ENCODE results near the gene RAPGEF3. TPM values are rescaled to one million over a fixed set of nuclear protein-coding genes. Genes with fewer than 3 reads are reported as not detected.

RAPGEF3 gene
- total and polyA plus RNA-seq, 2 of the 13 experiments (the other 11 are each of a cell fraction or from before 2014, with no cell fraction given) = 0.07 TPM

DNA sequence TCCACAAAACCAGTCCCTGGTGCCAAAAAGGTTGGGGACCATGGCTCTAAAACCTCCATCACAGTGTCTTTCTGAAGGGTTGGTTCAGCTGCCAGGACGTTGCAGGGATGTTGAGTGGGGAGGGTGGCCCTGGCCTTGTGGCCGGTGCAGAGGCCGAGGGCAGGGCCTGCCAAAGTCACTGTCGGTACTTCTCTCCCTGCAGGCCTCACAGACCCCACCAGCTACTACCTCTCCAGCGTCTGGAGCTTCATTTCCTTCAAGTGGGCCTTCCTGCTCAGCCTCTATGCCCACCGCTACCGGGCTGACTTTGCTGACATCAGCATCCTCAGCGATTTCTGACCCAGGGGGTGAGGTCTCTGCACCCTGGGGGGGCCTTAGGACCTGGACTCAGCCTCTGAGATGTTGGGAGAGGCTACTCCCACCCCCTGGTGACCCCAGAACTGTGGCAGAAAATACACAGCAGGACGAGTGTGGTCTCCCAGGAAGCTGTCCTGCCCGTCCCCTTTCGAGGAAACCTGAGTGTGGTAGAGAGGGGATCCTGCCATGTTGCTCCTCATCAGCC is 21.3 kb upstream of the RAPGEF3 start (continued):
- TF ChIP-seq, protein P1, sequence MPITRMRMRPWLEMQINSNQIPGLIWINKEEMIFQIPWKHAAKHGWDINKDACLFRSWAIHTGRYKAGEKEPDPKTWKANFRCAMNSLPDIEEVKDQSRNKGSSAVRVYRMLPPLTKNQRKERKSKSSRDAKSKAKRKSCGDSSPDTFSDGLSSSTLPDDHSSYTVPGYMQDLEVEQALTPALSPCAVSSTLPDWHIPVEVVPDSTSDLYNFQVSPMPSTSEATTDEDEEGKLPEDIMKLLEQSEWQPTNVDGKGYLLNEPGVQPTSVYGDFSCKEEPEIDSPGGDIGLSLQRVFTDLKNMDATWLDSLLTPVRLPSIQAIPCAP (CRISPR knock-in tag; IDR thresholded peaks at IDR 0.05; ENCODE audit: low read depth) = no peak
- TF ChIP-seq ZFP82 (CRISPR knock-in tag; IDR thresholded peaks at IDR 0.05; ENCODE audit: borderline replicate concordance) = no peak

DNA sequence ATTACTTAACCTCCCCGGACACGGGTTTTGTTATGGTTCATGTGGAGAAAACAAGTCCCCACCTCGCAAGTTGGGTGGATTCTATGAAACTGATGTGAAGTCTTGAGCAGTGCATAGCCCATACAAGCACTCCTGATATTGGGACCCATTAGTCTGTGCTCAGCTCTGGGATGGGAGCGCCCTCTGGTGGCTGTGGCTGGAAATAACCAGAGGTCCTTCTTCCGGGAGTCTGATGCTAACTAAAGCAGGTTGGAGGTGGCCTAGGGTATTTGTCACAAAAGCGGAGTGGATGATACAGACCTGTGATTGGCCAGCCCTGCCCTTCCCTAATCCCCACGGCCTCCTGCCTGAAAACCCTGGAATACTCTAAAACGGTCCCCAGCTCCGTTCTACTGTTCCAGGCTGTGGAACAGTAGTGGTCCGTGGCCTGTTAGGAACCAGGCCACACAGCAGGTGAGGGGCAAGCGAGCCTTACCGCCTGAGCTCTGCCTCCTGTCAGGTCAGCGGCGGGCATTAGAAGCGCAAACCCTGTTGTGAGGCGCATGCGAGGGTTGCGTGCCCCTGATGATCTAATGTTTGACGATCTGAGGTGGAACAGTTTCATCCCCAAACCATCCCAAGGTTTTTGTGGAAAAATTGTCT is 20.7 kb upstream of the RAPGEF3 start:
- H3K27ac ChIP-seq (ENCODE audit: extremely low read length, insufficient read depth, low read length) = no peak overlapping the region
- intact Hi-C loops (cut with micrococcal nuclease; ENCODE audit: unreplicated experiment) = loop anchor here (1.0 to 5.0 kb wide), 4 partner anchors 37 to 127 kb away; no protein-coding TSS in a partner anchor
- H2AFZ ChIP-seq (ENCODE audit: low read length) = no peak overlapping the region
- no TSS peak for BruUV-seq (replicated peaks)
- H4K20me1 ChIP-seq (ENCODE audit: insufficient read depth, low read length) = no peaks in the 10 kb centered on the region
- H3K36me3 ChIP-seq (replicated peaks in 1 of 2; ENCODE audit: control insufficient read depth in 1 of 2, insufficient read depth in 2 of 2, low read length in 2 of 2) = no peaks in the 10 kb centered on the region; a peak in 1 of 5 replicates
- H3K4me3 ChIP-seq (replicated peaks in 1 of 3; ENCODE audit: insufficient read depth in 1 of 3, low read depth in 2 of 3, low read length in 3 of 3) = no peak overlapping the region
- POLR2A ChIA-PET = interaction anchor here (1.4 kb wide), 1 partner anchor 39 kb away, joined by 3 read pairs; no protein-coding TSS in a partner anchor
- ATAC-seq = peak; percentile 87
- CTCF ChIA-PET (ENCODE audit: low intra/inter-chr PET ratio, low total read pairs) = interaction anchor here (1.0 to 3.6 kb wide), 6 partner anchors 35 to 68 kb away, joined by 3 to 56 read pairs (median 10); no protein-coding TSS in a partner anchor
- H3K79me2 ChIP-seq (ENCODE audit: insufficient read depth, low read length) = no peaks in the 10 kb centered on the region
- peak; percentile 90 for FAIRE-seq
- no peaks in the 10 kb centered on the region for H3K9me3 ChIP-seq (ENCODE audit: low read length)
- H3K9ac ChIP-seq (ENCODE audit: insufficient read depth, low read depth, low read length) = no peak overlapping the region
- H3K27me3 ChIP-seq (ENCODE audit: control insufficient read depth in 1 of 2, insufficient read depth in 2 of 2, low read length in 2 of 2) = no peaks in the 10 kb centered on the region
- peaks cover 23% of the 10 kb centered on the region for H3K4me1 ChIP-seq (ENCODE audit: insufficient read depth, low read length)
- WGBS (ENCODE audit: low lambda C conversion rate) = 43% methylated on average over 18 of the region's 19 CpGs
- in situ Hi-C loops (cut with HindIII; ENCODE audit: extremely low pct_ligation_motif_present, low pct_unique_long_range_greater_than_20kb) = loop anchor here (5.0 kb wide), 2 partner anchors 37 to 67 kb away; no protein-coding TSS in a partner anchor
- peak; percentile 69 for DNase-seq (ENCODE audit: low spot score)
- no peak overlapping the region for H3K4me2 ChIP-seq (ENCODE audit: low read depth, low read length)
- no peak for TF ChIP-seq ZMYM3 (CRISPR knock-in tag; IDR thresholded peaks at IDR 0.05)
- no peak for TF ChIP-seq TBX3 (IDR thresholded peaks at IDR 0.05; ENCODE audit: borderline replicate concordance)
- TF ChIP-seq, protein P2, sequence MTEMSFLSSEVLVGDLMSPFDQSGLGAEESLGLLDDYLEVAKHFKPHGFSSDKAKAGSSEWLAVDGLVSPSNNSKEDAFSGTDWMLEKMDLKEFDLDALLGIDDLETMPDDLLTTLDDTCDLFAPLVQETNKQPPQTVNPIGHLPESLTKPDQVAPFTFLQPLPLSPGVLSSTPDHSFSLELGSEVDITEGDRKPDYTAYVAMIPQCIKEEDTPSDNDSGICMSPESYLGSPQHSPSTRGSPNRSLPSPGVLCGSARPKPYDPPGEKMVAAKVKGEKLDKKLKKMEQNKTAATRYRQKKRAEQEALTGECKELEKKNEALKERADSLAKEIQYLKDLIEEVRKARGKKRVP (CRISPR knock-in tag; IDR thresholded peaks at IDR 0.05) = no peak
- peak; percentile 80 for TF ChIP-seq ELF1 (CRISPR knock-in tag; IDR thresholded peaks at IDR 0.05)
- no peak for TF ChIP-seq DPF2 (CRISPR knock-in tag; IDR thresholded peaks at IDR 0.05; ENCODE audit: borderline replicate concordance, low read depth)
- TF ChIP-seq, protein P3, sequence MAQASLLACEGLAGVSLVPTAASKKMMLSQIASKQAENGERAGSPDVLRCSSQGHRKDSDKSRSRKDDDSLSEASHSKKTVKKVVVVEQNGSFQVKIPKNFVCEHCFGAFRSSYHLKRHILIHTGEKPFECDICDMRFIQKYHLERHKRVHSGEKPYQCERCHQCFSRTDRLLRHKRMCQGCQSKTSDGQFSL (CRISPR knock-in tag; IDR thresholded peaks at IDR 0.05) = no peak
- TF ChIP-seq EEA1 (CRISPR knock-in tag; IDR thresholded peaks at IDR 0.05; ENCODE audit: borderline replicate concordance) = no peak
- TF ChIP-seq ZKSCAN1 (IDR thresholded peaks at IDR 0.05; ENCODE audit: low read length) = peak; percentile 56; the same call in 1 of the 2 replicates
- no peak for TF ChIP-seq ZNF343 (CRISPR knock-in tag; IDR thresholded peaks at IDR 0.05)
- TF ChIP-seq AGO2 (optimal IDR thresholded peaks at IDR 0.05; ENCODE audit: low read depth, low read length) = no peak
- TF ChIP-seq, protein P4, sequence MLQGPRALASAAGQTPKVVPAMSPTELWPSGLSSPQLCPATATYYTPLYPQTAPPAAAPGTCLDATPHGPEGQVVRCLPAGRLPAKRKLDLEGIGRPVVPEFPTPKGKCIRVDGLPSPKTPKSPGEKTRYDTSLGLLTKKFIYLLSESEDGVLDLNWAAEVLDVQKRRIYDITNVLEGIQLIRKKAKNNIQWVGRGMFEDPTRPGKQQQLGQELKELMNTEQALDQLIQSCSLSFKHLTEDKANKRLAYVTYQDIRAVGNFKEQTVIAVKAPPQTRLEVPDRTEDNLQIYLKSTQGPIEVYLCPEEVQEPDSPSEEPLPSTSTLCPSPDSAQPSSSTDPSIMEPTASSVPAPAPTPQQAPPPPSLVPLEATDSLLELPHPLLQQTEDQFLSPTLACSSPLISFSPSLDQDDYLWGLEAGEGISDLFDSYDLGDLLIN (CRISPR knock-in tag; IDR thresholded peaks at IDR 0.05; ENCODE audit: borderline replicate concordance) = no peak
- TF ChIP-seq PPARG (CRISPR knock-in tag; conservative IDR thresholded peaks at IDR 0.05) = no peak
- TF ChIP-seq, protein P5, sequence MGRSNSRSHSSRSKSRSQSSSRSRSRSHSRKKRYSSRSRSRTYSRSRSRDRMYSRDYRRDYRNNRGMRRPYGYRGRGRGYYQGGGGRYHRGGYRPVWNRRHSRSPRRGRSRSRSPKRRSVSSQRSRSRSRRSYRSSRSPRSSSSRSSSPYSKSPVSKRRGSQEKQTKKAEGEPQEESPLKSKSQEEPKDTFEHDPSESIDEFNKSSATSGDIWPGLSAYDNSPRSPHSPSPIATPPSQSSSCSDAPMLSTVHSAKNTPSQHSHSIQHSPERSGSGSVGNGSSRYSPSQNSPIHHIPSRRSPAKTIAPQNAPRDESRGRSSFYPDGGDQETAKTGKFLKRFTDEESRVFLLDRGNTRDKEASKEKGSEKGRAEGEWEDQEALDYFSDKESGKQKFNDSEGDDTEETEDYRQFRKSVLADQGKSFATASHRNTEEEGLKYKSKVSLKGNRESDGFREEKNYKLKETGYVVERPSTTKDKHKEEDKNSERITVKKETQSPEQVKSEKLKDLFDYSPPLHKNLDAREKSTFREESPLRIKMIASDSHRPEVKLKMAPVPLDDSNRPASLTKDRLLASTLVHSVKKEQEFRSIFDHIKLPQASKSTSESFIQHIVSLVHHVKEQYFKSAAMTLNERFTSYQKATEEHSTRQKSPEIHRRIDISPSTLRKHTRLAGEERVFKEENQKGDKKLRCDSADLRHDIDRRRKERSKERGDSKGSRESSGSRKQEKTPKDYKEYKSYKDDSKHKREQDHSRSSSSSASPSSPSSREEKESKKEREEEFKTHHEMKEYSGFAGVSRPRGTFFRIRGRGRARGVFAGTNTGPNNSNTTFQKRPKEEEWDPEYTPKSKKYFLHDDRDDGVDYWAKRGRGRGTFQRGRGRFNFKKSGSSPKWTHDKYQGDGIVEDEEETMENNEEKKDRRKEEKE (IDR thresholded peaks at IDR 0.05) = no peak
